Memory B cell (primary cell): ENCODE results near the gene FAM184A.

Source experiments
- ATAC-seq: fragments of 150-1000 bp; cut with Tn5 transposase; 2 replicates; pipeline ENCODE4 v1.10.0; 2021; ENCODE audit warnings: low read depth, mild to moderate bottlenecking, moderate library complexity
- DNase-seq, 2 donors: peaks; one replicate each; pipeline ENCODE4 v3.0.0; 2022; ENCODE audit warnings: low spot score in 2 of 2
- H3K27ac Mint-ChIP-seq: one replicate; pipeline ENCODE4 v1.8.0; 2022; ENCODE audit warnings: mild to moderate bottlenecking, moderate library complexity, mixed read lengths
- H3K27me3 Mint-ChIP-seq: one replicate; pipeline ENCODE4 v1.8.0; 2022; ENCODE audit warnings: mixed read lengths
- H3K36me3 Mint-ChIP-seq: one replicate; pipeline ENCODE4 v1.8.0; 2022; ENCODE audit warnings: mild to moderate bottlenecking, mixed read lengths
- H3K4me1 Mint-ChIP-seq: one replicate; pipeline ENCODE4 v1.8.0; 2022; ENCODE audit warnings: mixed read lengths
- H3K4me3 Mint-ChIP-seq: one replicate; pipeline ENCODE4 v1.8.0; 2022; ENCODE audit warnings: mild to moderate bottlenecking, moderate library complexity, mixed read lengths
- H3K9me3 Mint-ChIP-seq: one replicate; pipeline ENCODE4 v1.8.0; 2022; ENCODE audit warnings: mixed read lengths

Gene FAM184A

GRCh38 chr6:118965843-118966370 is 112.6 kb downstream of the FAM184A start:
- H3K4me1 Mint-ChIP-seq: no peaks in the 10 kb centered on the region
- no peaks in the 10 kb centered on the region for H3K9me3 Mint-ChIP-seq
- H3K4me3 Mint-ChIP-seq: no peak overlapping the region
- ATAC-seq (no peak), DNase-seq (no peak)
- no peaks in the 10 kb centered on the region for H3K27me3 Mint-ChIP-seq
- no peaks in the 10 kb centered on the region for H3K36me3 Mint-ChIP-seq
- H3K27ac Mint-ChIP-seq: no peak overlapping the region

- H3K27ac Mint-ChIP-seq: no peak overlapping the region
- ATAC-seq (no peak), DNase-seq (no peak)
- no peaks in the 10 kb centered on the region for H3K36me3 Mint-ChIP-seq
- no peak overlapping the region for H3K4me3 Mint-ChIP-seq
- H3K27me3 Mint-ChIP-seq: no peaks in the 10 kb centered on the region
- H3K4me1 Mint-ChIP-seq: no peaks in the 10 kb centered on the region
- H3K9me3 Mint-ChIP-seq: no peaks in the 10 kb centered on the region
Observed at GRCh38 chr6:118965371-118965770, 113.1 kb downstream of the FAM184A start.

DNA sequence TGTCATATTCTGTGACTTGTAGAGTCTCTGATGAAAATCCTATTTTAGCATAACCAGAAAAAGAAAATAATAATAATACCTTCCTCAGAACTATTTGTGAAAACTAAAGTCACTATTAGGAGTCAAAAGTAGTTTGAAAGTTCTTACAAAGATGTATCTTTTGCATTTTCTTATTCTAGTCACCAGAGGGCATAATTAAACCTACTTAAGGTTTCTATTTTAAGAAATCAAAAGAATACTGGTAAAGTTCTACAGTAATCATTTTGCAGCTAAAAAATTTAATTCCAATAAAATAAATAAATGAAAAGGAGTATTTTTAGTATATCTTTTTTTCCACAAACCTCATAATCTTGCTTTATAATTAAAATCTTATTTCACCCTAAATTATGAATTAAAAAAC is 115.5 kb downstream of the FAM184A start:
- no peak for ATAC-seq
- no peak overlapping the region for H3K27ac Mint-ChIP-seq
- H3K27me3 Mint-ChIP-seq: no peaks in the 10 kb centered on the region
- DNase-seq: no peak
- no peaks in the 10 kb centered on the region for H3K36me3 Mint-ChIP-seq
- H3K4me1 Mint-ChIP-seq: no peaks in the 10 kb centered on the region
- no peak overlapping the region for H3K4me3 Mint-ChIP-seq
- no peaks in the 10 kb centered on the region for H3K9me3 Mint-ChIP-seq

GRCh38 chr6:118959903-118960302 is 118.6 kb downstream of the FAM184A start:
- no peak for ATAC-seq
- Mint-ChIP-seq H3K27me3 (no peaks in the 10 kb centered on the region), H3K4me3 (no peak overlapping the region), H3K36me3 (no peaks in the 10 kb centered on the region), H3K4me1 (no peaks in the 10 kb centered on the region), H3K9me3 (no peaks in the 10 kb centered on the region), H3K27ac (no peak overlapping the region)
- no peak for DNase-seq

- Mint-ChIP-seq H3K36me3 (no peaks in the 10 kb centered on the region), H3K9me3 (no peaks in the 10 kb centered on the region), H3K27me3 (no peaks in the 10 kb centered on the region), H3K4me1 (peaks cover 4% of the 10 kb centered on the region), H3K27ac (no peak overlapping the region), H3K4me3 (no peak overlapping the region)
- ATAC-seq (no peak), DNase-seq (no peak)
Observed at GRCh38 chr6:118953391-118953790, 125.1 kb downstream of the FAM184A start.

DNA sequence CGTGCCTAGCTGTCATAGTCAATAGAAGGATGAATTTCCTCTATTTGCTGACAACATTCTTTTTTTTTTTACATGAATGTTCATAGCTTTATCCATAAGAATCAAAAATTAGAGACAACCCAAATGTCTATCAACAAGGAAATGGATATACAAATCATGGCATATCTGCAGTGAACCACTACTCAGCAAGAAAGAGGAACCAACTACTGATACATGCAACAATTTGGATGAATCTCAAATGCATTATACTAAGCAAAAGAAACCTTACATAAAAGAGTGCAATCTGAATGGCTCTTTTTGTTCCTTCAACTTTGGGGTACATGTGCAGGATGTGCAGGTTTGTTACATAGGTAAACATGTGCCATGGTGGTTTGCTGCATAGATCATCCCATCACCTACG is 125.8 kb downstream of the FAM184A start:
- H3K4me1 Mint-ChIP-seq: peaks cover 4% of the 10 kb centered on the region
- H3K4me3 Mint-ChIP-seq: no peak overlapping the region
- no peaks in the 10 kb centered on the region for H3K36me3 Mint-ChIP-seq
- no peak overlapping the region for H3K27ac Mint-ChIP-seq
- ATAC-seq (peak; percentile 78), DNase-seq (no peak)
- no peaks in the 10 kb centered on the region for H3K27me3 Mint-ChIP-seq
- no peaks in the 10 kb centered on the region for H3K9me3 Mint-ChIP-seq

- no peak overlapping the region for H3K4me3 Mint-ChIP-seq
Observed at GRCh38 chr6:118945217-118945616, 133.2 kb downstream of the FAM184A start.

DNA sequence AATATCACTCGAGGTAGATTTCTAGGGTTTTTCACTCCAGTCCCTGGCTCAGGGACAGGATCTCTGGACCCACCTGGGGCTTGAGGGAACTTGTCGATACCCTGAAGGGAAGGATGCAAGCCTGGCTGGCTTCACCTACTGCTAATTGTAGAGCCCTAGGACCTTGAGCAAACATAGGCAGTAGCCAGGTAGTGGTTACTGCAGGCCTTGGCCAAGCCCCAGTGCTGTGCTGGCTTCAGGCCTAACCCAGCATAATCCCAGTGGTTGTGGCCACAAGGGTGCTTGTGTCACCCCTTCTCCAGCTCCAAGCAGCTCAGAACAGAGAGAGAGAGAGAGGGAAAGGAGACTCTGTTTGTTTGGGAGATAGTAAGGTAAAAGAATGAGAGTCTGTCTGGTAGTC is 137.7 kb downstream of the FAM184A start:
- Mint-ChIP-seq H3K9me3 (peaks cover 8% of the 10 kb centered on the region), H3K36me3 (peaks cover 16% of the 10 kb centered on the region), H3K4me3 (no peak overlapping the region), H3K27me3 (no peaks in the 10 kb centered on the region), H3K27ac (no peak overlapping the region), H3K4me1 (peaks cover 6% of the 10 kb centered on the region)
- DNase-seq (no peak), ATAC-seq (no peak)

More at GRCh38 chr6:118945217-118945616, 133.2 kb downstream of the FAM184A start:
- Mint-ChIP-seq H3K9me3 (peaks cover 13% of the 10 kb centered on the region), H3K27ac (no peak overlapping the region), H3K4me1 (no peaks in the 10 kb centered on the region), H3K36me3 (peaks cover 14% of the 10 kb centered on the region), H3K27me3 (no peaks in the 10 kb centered on the region)
- ATAC-seq (no peak), DNase-seq (no peak)

- Mint-ChIP-seq H3K27me3 (no peaks in the 10 kb centered on the region), H3K4me1 (peaks cover 6% of the 10 kb centered on the region), H3K4me3 (no peak overlapping the region), H3K9me3 (peaks cover 8% of the 10 kb centered on the region), H3K27ac (no peak overlapping the region), H3K36me3 (peaks cover 16% of the 10 kb centered on the region)
- DNase-seq (no peak), ATAC-seq (no peak)
Observed at GRCh38 chr6:118939683-118940082, 138.8 kb downstream of the FAM184A start.

DNA sequence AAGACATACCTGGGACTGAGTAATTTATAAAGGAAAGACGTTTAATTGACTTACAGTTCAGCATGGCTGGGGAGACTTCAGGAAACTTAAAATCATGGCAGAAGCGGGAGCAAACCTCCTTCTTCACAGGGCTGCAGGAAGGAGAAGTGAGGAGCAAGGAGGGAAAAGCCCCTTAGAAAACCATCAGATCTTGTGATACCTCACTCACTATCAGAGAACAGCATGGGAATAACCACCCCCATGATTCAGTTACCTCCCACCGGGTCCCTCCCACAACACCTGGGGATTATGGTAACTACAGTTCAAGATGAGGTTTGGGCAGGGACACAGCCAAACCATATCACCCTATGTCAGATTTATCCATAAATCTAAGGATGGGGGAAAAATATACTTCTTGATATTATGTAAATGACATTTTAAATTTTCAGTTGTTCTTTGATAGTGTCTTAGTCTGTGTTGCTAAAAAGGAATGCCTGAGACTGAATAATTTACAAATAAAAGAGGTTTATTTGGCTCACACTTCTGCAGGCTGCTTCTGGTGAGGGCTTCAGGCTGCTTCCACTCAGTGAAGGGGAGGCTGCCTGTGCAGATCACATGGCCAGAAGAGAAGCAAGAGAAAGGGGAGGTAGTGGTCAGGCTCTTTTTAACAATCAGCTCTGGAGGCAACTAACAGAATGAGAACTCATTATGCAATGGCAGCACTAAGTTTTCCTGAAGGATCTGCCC is 142.3 kb downstream of the FAM184A start:
- Mint-ChIP-seq H3K4me1 (peaks cover 17% of the 10 kb centered on the region), H3K9me3 (no peaks in the 10 kb centered on the region), H3K36me3 (peaks cover 13% of the 10 kb centered on the region), H3K27ac (peak overlapping the region; percentile 90), H3K27me3 (no peaks in the 10 kb centered on the region), H3K4me3 (no peak overlapping the region)
- no peak for DNase-seq
- ATAC-seq: no peak

DNA sequence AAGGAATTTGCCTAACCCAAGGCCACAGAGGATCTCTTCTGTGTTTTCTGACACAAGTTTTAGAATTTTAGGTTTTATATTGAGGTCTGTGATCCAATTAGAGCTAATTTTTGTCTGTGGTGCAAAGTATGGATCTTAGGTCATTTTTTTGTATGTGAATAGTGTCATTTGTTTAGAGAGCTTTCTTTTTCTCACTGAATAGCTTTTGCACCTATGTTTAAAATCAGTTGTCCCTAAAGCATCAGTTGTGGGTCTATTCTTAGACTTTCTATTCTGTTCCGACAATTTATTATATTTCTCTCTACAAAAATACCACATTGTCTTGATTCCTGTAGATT is 143.2 kb downstream of the FAM184A start:
- Mint-ChIP-seq H3K36me3 (peaks cover 15% of the 10 kb centered on the region), H3K9me3 (no peaks in the 10 kb centered on the region), H3K4me1 (peaks cover 17% of the 10 kb centered on the region), H3K27ac (peak overlapping the region; percentile 90), H3K4me3 (peak overlapping the region; percentile 90), H3K27me3 (no peaks in the 10 kb centered on the region)
- ATAC-seq (no peak), DNase-seq (no peak)

DNA sequence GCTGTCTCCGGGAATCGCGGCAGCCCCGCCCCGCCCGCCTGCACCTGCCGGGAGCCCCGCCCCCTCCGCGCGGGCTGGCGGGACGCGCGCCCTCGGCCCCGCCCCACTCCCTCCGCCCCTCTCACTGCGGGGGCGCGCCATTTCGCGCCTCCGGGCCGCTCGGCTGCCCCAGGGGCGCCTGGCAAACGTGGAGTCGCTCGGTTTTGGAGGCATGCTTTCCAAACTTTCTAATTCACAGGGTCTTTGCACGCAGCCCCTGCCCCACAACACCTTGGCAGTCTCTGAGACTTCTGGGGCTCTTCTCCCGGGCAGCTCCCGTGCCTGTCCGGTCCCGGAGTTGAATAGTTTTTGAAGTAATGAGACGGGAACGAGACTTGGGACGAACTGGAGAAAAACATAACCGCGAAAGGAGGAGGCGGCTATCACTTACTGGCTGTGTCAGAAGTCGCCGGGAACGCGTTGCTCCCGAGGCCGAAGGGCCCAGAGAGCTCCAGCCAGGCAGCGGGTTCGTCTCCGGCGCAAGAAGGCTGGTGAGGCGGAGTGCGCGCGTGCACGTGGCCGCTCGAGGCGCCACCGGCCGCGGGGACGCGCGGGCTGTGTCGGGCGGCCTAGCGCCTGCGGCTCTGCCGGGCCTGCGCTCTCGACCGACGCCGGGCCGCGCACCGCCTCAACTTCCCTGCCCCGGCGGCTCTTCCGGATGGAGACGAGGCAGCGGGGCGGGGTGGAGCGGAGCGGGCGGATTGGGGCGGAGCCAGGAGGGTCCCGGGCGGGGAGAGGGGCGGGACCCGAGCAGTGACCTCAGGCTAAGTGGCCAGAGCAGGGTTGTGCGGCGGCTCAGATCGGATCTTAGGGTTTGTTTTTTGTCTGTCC is 143.8 kb downstream of the FAM184A start, which contains the start of gene MCM9:
Gene MCM9 (minus strand): TSS at position 699 of the 870 bp plus-strand sequence. CDS start 3,436 bp downstream, outside the sequence.
- peak within 1 kb of the TSS; percentile 90 for H3K27ac Mint-ChIP-seq
- peaks cover 15% of the 10 kb centered on the region for H3K36me3 Mint-ChIP-seq
- DNase-seq (peak; percentile 85), ATAC-seq (peak; percentile 87)
- peak within 1 kb of the TSS; percentile 90 for H3K4me3 Mint-ChIP-seq
- peaks cover 17% of the 10 kb centered on the region for H3K4me1 Mint-ChIP-seq
- no peaks in the 10 kb centered on the region for H3K27me3 Mint-ChIP-seq
- H3K9me3 Mint-ChIP-seq: no peaks in the 10 kb centered on the region

DNA sequence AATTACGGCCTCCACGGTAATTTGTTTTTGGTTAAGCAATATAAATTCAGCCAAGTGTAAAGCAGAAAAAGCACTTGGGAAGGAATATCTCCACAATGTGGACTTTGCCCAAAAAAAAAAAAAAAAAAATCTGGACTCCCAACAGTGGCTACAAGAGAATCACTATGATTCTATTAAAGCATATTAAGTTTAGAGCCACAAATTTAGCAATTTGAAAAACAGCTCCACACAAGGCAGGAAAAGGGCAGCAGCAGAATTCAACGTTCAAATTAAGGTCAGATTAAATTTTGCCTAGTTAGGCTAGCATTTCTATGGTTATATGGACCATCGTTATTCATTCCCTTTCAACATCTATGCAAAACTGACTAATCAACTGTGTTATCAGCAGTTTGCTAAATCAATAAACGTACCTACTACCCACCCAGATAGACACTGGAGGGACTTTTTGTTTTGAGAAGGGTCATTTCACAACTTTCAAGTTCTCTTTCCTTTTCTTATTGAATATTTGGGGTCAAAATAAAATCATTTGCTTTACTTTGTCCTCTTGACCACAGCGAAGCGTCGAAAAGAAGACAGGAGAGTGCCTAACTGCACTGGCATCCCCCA is 144.5 kb downstream of the FAM184A start:
- Mint-ChIP-seq H3K36me3 (peaks cover 15% of the 10 kb centered on the region), H3K4me3 (peak overlapping the region; percentile 90), H3K27ac (peak overlapping the region; percentile 90), H3K27me3 (no peaks in the 10 kb centered on the region), H3K4me1 (peaks cover 17% of the 10 kb centered on the region), H3K9me3 (no peaks in the 10 kb centered on the region)
- no peak for ATAC-seq
- DNase-seq: no peak

GRCh38 chr6:118932421-118932820 is 146.0 kb downstream of the FAM184A start:
- H3K4me3 Mint-ChIP-seq: no peak overlapping the region
- no peaks in the 10 kb centered on the region for H3K9me3 Mint-ChIP-seq
- H3K27ac Mint-ChIP-seq: no peak overlapping the region
- ATAC-seq (no peak), DNase-seq (no peak)
- H3K4me1 Mint-ChIP-seq: peaks cover 17% of the 10 kb centered on the region
- no peaks in the 10 kb centered on the region for H3K27me3 Mint-ChIP-seq
- H3K36me3 Mint-ChIP-seq: peaks cover 16% of the 10 kb centered on the region
